CD4-positive, alpha-beta T cell treated with Interleukin-21 for 1 hour (primary cell): ENCODE results near the gene CPZ.
"Not testable (repeated sequence)": the region's sequence is repeated elsewhere in the genome, so short reads cannot be mapped to it uniquely, and the experiment has no call there.

Experiments used
- DNase-seq: peaks from one replicate; pipeline ENCODE4 v3.0.0-alpha.2; 2020

CPZ gene

GRCh38 chr4:8557151-8558076 is 35.2 kb upstream of the CPZ start:
- no peak for DNase-seq

GRCh38 chr4:8558080-8558960 is 34.2 kb upstream of the CPZ start:
- DNase-seq, result no peak

GRCh38 chr4:8559011-8559410 is 33.6 kb upstream of the CPZ start:
- DNase-seq, result no peak

GRCh38 chr4:8559524-8560264 is 32.9 kb upstream of the CPZ start:
- DNase-seq, result no peak

- no peak for DNase-seq
These were observed 32.1 kb upstream of the CPZ start for GRCh38 chr4:8560265-8561047.

- no peak for DNase-seq
These were observed 28.0 kb upstream of the CPZ start for GRCh38 chr4:8564595-8564994.

GRCh38 chr4:8568068-8568668 is 24.4 kb upstream of the CPZ start:
- no peak for DNase-seq

- DNase-seq, result no peak
These were observed 22.4 kb upstream of the CPZ start for GRCh38 chr4:8570201-8570600.

- no peak for DNase-seq
These were observed 20.6 kb upstream of the CPZ start for GRCh38 chr4:8571702-8572685.

- no peak for DNase-seq
These were observed 19.3 kb upstream of the CPZ start for GRCh38 chr4:8573266-8573665.

GRCh38 chr4:8574796-8575370 is 17.7 kb upstream of the CPZ start:
- DNase-seq, result no peak

- DNase-seq, result no peak
These were observed 17.1 kb upstream of the CPZ start for GRCh38 chr4:8575457-8575856.

- DNase-seq, result not testable (repeated sequence)
These were observed 16.0 kb upstream of the CPZ start for GRCh38 chr4:8576591-8576990.

- no peak for DNase-seq
These were observed 15.5 kb upstream of the CPZ start for GRCh38 chr4:8577046-8577445.

- DNase-seq, result no peak
These were observed 14.6 kb upstream of the CPZ start for GRCh38 chr4:8577972-8578371.

GRCh38 chr4:8578717-8579116 is 13.8 kb upstream of the CPZ start:
- no peak for DNase-seq

- no peak for DNase-seq
These were observed 12.8 kb upstream of the CPZ start for GRCh38 chr4:8579526-8580320.

GRCh38 chr4:8580321-8581093 is 12.1 kb upstream of the CPZ start, which contains the start of gene GPR78:
GPR78 (plus strand) TSS chr4:8580392; CDS start chr4:8580983, 591 bp downstream.
- no peak for DNase-seq
